GM18951 (cell line): Measurements from ENCODE around the gene SDF4.

Source experiments
- POLR2A ChIP-seq: IDR thresholded peaks from 4 replicates; pipeline ENCODE4 v1.6.1; 2011; ENCODE audit warnings: mild to moderate bottlenecking; ENCODE audit not compliant: insufficient read length, insufficient read depth; ENCODE audit errors: extremely low read depth
- in situ Hi-C: fragments of 300-500 bp; cut with MboI; formaldehyde crosslinking; loops from one replicate; pipeline ENCODE4 v1.12.0; 2022; ENCODE audit warnings: low sequenced_read_pairs, mixed read lengths, inconsistent platforms; ENCODE audit not compliant: unreplicated experiment

SDF4 gene, protein sequence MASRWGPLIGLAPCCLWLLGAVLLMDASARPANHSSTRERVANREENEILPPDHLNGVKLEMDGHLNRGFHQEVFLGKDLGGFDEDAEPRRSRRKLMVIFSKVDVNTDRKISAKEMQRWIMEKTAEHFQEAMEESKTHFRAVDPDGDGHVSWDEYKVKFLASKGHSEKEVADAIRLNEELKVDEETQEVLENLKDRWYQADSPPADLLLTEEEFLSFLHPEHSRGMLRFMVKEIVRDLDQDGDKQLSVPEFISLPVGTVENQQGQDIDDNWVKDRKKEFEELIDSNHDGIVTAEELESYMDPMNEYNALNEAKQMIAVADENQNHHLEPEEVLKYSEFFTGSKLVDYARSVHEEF

DNA sequence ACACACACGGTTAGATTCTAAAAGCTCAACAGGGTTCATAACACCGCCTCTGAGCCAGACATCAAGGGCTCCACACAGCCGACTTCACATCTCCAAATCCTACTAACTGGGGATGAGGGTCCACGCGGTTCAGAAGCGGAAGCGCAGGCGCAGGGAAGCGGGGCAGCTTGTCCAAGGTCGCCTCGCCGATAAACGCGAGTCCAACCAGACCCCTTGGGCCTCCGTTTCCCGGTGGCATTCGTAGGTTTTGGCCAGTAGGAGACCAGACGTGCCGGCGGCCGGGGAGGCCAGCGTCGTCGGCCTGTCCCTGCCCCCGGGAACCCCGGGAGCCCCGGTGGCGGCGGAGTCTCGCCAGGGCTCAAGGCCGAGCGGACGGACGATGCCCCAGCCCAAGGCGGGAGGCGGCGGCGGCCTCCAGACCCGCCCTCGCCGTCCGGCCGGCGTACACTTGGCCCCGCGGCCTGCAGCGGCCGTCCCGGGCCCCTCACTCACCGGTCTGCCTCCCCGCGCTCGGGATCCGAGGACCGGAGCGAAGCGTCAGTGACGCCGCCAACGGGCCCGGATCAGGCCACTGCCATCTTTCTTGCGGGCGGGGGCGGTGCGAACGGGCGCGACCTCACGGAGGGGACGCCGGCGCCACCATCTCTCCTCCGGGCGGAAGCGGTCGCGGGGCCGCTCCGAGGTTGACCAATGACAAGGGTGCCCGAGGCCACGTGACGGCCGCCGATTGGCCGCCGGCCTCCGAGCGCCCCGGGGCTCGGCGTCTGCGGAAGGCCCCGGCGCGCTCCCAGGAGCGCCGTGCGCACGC lies at the start of gene SDF4:
Gene SDF4, minus strand, starts transcription at position 602 of the 808 bp plus-strand sequence. CDS start 3,229 bp downstream, outside the sequence.
- peak; percentile 94 for TF ChIP-seq POLR2A
- in situ Hi-C loops, result no loop called here

DNA sequence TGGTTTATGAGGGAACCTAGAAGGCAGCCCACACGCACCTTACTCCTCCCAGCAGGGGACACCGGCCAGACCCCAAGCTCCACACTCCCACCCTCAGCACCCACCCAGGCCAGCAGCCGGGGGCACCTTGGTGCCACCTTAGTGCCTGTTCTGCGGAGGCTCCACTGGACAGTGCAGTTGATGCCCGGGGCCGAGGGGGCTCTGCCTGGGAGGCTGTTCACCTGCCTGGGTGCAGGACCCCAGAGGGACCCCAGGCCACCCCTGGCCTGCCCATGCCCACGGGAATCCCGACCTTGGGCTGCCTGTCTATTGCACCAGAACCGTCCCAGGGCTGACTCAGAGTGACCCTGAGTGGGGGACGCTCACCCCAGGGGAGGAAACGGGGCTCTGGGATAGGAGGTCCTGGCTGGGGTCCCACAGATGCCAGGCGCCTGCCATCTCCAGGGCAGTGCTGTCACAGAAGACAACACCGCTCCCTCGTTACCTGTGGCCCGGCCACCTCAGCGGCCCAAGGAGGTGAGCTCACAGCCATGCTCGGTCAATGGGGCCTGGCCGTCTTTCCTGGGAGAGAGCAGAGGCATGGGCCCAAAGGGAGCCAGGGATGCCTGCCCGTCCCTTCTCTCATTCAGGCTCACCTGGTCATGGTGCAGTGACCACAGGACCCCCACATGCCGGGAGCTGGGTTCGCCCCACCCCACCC lies 49.1 kb upstream of the SDF4 start:
- in situ Hi-C loops, result no loop called here
- no peak for TF ChIP-seq POLR2A

DNA sequence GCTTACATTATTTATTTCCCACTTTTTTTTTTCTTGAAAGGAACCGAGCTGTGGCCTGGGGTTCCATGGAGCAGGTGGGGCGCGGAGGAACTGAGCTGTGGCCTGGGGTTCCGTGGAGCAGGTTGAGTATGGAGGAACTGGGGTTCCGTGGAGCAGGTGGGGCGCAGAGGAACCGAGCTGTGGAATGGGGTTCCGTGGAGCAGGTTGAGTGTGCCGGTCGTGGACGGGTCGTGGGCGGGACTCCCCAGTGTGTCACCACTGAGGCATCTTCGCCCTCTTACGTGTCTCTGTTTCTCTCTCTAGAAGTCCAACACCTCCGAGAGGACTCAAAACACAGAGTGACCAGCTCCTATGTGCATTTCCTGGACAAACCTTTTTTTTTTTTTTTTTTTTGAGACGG lies 47.2 kb upstream of the SDF4 start:
- in situ Hi-C loops, result no loop called here
- TF ChIP-seq POLR2A, result no peak

DNA sequence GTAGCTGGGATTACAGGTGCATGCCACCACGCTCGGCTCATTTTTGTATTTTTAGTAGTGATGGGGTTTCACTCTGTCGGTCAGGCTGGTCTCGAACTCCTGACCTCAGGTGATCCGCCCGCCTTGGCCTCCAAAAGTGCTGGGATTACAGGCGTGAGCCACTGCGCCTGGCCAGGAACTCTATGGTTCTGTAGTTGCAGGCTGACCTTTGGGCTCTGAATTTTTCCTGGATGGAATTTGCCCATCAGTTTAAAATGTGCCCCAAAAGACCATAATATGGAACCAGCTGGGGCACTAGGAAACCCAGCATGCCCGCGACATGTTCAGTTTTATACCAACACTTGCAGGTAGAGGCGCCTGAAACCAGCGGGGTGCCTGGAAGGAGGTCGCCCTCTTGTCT lies 46.8 kb upstream of the SDF4 start:
- TF ChIP-seq POLR2A, result no peak
- in situ Hi-C loops, result no loop called here

DNA sequence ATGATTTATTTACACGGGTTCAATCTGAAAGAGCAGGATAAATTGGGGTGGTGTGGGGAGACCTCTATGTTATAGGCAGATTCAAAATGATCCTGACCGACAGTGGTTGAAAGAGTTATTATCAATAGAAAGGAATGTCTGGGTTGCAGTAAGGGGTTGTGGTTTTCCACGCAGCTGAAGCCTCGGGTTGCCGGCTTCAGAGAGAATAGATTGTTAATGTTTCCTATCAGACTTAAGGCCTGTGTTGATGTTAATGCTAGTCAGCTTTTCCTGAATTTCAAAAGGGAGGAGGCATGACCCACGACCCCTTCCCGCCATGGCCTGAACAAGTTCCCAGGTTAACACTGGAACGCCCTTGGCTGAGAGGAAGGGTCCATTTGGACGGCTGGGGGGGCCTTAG lies 44.0 kb upstream of the SDF4 start:
- no peak for TF ChIP-seq POLR2A
- in situ Hi-C loops, result no loop called here

DNA sequence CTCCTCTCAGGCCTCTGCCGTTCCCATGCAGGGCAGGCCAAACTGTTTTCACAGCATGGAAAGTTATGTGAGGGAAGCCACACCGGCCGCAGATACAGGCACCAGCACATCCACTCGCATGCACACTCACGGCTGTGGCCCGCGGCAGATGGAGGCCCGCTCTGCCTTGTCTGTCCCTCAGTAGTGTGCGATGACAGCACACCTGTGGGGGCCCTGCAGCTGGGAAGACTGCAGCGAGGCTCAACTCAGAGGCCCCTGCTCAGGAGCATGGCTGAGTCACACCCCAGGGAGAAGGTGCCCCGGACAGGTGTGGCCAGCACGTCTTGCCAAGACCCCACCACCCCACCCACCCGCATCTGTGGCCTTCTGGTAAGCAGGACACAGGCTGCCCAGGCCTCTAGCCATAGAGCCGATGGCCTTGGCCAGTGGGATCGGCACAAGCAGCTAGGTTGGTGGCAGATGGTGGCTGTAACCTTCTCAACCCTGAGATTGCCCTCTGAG lies 43.2 kb upstream of the SDF4 start:
- in situ Hi-C loops, result no loop called here
- no peak for TF ChIP-seq POLR2A

DNA sequence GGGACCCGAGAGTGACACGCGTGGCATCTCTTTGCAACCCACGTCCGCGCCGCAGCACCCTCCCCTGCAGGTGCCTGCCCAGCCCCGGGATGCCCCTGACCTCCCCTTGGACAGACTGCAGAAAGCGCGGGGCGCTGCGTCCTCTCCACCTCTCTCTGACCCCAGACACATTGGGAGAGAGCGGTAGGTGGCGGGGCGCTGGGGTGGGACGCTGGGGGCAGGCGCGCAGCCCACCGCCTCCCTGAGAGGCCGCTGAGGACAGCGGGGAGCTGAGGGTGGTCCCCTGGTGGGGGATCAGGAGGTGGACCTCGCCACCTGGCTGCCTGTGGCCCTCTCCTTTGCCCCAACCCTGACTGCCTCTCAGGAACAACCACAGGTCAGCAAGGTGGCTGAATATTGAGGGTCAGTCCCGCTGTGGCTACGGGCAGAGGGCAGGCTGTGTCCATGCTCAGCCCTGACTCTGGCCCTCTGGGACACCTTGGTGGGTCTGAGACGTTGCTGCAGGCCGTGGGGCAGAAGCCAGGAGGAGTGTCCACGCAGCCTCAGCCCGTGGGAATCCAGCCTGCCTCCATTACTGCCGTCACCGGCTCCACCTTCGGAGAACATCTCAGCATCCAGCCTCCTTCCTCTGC lies 42.6 kb upstream of the SDF4 start:
- in situ Hi-C loops, result no loop called here
- no peak for TF ChIP-seq POLR2A

DNA sequence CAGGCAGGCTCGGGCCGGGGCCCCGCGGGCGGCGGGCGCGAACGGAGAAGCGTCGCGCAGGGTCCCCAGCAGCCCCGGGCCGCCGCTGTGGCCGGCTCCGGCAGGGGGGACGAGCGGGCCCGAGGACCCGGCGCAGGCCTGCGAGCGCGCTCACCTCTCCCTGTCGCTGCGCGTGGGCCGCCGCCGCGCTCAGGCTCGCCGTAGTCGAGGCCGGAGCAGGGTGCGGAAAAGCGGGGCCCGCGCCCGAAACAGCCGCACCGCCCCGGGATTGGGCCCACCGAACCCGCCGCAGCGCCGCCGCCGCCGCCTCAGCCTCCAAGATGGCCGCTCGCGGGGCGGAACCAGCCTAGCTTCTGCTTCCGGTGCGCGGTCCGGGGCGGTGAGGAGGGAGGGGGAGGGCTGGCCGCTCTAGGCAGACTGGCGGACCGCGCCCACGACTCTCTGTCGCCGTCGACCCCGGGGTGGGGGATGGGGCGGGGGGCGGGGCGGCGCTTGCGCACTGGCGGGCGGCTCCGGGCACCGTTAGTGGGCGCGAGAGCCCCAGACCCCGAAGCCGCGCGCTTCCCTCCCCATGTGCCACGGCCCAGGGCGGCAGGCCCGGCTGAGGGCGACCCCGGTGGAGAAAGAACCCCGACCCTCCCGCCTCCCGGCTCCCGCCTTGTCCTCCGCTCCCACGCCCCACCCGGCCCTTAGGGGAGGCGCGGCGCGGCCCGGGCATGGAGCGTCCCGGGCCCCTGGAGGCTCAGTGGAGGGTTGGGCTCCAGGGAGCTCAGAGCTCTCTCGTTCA lies 41.9 kb upstream of the SDF4 start, which contains the start of gene UBE2J2:
Gene UBE2J2, minus strand, starts transcription at position 343 of the 787 bp plus-strand sequence. CDS start 5,862 bp downstream, outside the sequence.
- in situ Hi-C loops, result no loop called here
- peak; percentile 76 for TF ChIP-seq POLR2A

DNA sequence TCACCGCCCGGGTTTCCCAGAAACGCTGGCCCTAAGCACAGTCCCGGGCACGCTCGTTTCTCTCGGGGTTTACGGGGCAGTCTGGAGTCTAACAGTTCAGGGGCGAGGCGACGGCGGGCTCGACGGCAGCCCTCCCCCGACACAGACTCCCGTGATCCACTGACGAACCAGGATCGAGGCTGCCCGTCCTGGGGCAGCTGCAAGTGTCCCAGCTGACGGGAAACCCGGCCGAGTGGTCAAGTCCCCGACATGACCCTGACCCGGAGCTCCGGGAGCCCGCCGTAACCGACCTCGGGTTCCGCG lies 41.4 kb upstream of the SDF4 start:
- no peak for TF ChIP-seq POLR2A
- in situ Hi-C loops, result no loop called here

DNA sequence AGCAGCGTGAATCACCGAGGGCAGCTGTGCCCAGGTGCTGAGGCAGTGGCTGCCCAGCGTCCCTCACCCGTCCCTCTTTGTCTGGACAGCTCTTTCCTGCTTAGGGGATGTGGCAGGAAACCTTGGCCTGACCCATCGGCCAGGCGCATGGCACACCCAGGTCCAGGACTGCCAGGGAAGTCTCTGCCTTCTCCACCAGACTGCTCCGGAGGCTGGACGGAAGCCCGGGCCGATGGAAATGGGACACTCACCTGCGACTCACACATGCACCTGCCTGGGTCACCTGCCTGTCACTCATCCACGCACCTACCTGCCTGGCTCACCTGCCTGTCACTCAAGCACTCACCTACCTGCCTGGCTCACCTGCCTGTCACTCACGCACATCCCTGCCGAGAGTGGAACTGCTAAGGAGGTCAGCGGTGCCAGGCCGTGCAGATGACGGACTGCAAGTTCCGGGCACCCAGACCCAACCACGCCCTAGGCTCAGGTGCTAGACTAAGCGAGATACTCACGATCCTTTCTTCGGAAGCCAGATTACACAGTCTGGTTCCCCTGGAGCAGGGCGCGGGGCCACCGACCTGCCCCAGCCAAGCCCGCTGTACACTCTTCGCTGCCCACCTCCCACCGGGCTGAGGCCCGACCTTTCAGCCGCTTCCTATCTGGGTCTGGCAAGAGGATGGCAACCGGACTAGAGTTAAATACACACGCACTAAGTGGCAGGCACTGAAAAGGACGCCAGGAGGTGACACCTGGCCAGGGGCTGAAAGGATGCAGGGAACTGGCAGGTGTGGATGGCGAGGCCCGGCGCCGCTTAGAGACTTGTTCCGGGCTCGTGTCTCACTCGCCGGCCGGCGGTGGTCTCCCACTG lies 40.8 kb upstream of the SDF4 start:
- in situ Hi-C loops, result no loop called here
- no peak for TF ChIP-seq POLR2A

DNA sequence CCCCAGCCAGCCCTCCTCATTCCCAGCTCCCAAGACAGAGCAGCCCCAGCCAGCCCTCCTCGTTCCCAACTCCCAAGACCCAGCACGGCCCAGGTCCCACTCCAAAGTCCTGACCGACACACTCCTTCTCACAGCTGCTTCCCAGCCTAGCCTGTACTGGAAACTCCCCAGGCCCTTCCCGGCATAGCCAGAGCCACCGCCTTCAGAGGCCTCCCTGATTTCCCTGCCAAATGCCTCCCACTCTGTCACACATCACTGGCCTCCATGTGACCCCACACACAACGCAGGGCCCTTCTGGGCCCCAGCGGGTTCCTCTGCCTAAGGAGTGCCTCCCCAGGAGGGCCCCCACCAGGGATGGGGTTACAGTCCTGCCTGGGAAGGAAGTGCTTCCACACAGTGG lies 39.0 kb upstream of the SDF4 start:
- no peak for TF ChIP-seq POLR2A

DNA sequence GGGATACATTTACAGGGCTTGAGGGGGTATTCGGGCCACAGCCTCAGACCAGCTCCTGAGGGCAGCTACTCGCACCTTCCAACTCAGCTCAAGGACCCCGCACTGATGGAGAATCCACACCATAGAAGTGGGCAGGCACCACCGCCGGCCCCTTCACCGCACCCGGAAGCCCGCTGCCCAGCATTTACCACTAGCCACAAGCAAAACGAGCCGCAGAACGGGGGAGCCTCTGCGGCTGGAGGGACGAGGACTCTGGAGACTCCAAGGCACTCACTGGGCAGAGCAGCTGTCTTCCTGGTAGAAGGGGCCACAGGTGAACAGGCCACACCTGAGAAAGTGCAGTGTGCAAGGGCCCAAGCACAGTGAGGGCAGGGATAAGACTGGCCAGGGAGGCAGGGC lies 36.5 kb upstream of the SDF4 start:
- in situ Hi-C loops, result loop anchor here (10.0 kb wide), 1 partner anchor 153 kb away; the partner anchor contains the start of gene C1orf159
- no peak for TF ChIP-seq POLR2A

More for the DNA sequence above, 39.0 kb upstream of the SDF4 start:
- in situ Hi-C loops, result no loop called here
